Vagina (tissue), 2 donors: ENCODE measurements around the gene ERMN.

Experiments used
- CTCF ChIP-seq, 3 experiments: fragments of 450-650 bp in 2 of 3; fragments of 200-600 bp in 1 of 3; sonication (generic) in 1 of 3; IDR thresholded peaks; one replicate each; pipeline ENCODE4 v1.5.1; 2017 to 2019; ENCODE audit warnings: antibody characterized with exemption in 3 of 3, mild to moderate bottlenecking in 2 of 3, moderate library complexity in 2 of 3
- POLR2A ChIP-seq, 2 donors: fragments of 450-650 bp; IDR thresholded peaks; one replicate each; pipeline ENCODE4 v1.6.1; 2017; ENCODE audit warnings: antibody characterized with exemption in 2 of 2, mild to moderate bottlenecking in 2 of 2, moderate library complexity in 2 of 2

- TF ChIP-seq POLR2A (IDR thresholded peaks at IDR 0.05) (no peak), CTCF (IDR thresholded peaks at IDR 0.05) (no peak)
Measured at GRCh38 chr2:157320409-157320808, 5.2 kb downstream of the ERMN start.
